ENCODE measurements around the gene NAA35.
"Not testable (repeated sequence)": the region's sequence is repeated elsewhere in the genome, so short reads cannot be mapped to it uniquely, and the experiment has no call there.

Gene NAA35

DNA sequence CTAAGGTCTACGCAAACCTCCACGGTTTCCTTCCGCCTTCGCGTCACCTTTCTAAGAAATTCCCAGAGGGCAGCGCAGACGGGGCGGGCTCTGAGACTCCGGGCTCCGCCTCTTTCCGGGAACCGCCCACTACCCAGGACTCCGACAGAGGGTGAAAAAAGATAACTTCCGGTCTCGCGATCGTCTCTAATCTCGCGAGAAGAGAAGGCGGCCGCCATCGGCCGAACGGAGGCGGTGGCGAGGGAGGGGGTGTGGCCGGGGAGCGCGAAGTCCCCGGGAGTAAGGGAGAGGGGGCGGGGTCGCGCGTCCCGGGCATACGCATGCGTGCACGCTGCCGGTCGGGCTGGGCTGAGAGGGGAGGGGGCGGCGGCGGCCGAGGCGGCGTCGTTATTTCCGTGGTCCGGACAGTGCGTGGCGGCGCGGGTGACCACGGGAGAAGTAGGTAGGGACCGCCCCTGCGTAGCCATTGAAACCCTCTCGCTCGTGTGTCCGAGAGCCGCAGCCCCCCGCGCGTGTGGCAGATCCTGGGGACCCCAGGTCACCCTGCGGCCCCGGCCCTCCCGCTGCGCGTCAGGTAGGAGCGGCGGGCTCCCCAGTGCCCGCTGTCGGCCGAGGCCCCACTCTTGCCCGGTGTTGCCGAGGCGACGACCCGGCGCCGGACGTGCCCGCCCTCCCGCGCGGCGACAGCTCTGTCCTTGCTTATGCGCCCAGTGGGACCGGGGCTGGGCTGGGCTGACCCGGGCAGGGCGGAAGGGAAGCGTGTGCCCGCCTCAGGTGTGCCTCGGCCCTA, at the start of gene NAA35:
Gene NAA35 (plus strand): TSS at position 315 of the 790 bp plus-strand sequence. CDS start 1,014 bp downstream, outside the sequence.
- peak; percentile 73 to 90 for DNase-seq

DNA sequence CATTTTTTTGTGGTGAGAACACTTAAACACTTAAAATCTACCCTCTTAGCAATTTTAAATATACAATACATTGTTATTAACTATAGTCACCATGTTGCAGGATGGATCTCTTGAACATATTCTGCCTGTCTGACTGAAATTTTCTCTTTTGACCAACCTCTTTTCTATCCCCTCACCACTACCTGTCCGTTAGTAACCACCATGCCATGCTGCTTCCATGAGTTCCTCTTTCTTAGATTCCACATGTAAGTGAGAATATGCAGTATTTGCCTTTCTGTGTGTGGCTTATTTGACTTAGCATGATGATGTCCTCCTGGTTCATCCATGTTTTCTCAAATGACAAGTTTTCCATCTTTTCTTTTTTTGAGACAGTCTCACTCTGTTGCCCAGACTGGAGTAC, 48.5 kb upstream of the NAA35 start:
- no peak for DNase-seq

DNA sequence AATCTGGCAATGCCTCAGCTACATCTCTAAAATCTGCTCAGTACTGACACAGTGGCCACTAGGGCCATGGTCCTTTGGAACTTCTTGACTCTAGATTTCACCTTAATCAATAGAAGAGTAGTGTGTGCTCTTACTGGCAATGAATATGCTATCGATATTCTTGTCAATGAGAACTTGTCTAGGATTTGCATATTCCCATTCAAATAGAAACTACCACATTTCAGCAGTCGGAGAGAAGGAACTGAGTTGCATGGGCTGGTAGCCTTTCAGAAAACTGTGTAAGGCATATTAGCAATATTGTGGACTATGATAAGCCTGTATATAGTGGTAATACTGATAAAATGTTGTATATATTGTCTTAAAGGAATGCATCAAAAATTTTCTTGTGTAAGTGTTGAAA, 45.3 kb upstream of the NAA35 start:
- DNase-seq = no peak

DNA sequence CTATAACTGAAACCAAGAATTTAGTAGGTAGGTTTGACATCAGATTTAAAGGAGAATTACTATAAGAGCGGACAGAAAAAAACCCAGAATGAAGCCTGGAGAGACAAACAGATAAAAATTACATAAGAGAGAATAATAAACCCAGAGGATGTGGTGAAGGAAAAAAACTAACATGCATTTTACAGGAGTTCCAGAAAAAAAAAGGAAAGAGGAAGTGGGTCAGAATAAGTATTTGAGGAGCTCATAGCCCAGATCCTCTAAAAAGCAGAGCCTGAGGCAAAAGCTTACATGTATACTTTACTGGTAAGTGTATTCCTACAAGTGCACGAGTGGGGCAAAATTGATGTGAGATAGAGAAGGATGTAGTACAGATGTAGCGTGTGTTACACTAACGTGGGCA, 43.1 kb upstream of the NAA35 start:
- no peak for DNase-seq

DNA sequence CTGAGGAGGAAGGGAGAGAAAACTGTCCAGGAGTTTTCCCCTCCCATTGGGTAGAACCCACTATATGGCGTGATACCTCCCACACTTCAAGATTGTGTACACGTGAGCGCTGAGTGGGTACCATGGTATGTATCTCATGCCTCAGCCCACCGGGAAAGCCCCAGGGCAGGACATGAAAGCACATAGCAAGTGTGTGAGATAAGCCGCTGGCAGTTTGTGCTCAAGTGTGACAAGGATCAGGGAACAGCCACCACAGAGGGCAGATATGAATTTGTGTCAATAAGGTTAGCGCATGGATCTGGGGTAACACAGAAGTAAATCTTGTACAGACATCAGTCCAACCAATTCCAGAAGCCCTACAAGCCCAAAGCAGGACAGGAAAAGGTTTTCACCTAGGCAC, 42.6 kb upstream of the NAA35 start:
- DNase-seq = no peak

DNA sequence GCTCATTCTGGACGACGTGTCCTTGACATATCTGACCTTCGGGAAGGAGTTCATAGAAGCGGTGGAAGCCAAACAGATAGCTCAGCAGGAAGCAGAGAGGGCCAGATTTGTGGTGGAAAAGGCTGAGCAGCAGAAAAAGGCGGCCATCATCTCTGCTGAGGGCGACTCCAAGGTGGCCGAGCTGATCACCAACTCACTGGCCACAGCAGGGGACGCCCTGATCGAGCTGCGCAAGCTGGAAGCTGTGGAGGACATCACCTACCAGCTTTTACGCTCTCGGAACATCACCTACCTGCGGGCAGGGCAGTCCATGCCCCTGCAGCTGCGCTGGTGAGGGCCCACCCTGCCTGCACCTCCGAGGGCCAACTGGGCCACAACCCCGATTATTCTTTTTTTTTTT, 41.6 kb upstream of the NAA35 start:
- DNase-seq = no peak

DNA sequence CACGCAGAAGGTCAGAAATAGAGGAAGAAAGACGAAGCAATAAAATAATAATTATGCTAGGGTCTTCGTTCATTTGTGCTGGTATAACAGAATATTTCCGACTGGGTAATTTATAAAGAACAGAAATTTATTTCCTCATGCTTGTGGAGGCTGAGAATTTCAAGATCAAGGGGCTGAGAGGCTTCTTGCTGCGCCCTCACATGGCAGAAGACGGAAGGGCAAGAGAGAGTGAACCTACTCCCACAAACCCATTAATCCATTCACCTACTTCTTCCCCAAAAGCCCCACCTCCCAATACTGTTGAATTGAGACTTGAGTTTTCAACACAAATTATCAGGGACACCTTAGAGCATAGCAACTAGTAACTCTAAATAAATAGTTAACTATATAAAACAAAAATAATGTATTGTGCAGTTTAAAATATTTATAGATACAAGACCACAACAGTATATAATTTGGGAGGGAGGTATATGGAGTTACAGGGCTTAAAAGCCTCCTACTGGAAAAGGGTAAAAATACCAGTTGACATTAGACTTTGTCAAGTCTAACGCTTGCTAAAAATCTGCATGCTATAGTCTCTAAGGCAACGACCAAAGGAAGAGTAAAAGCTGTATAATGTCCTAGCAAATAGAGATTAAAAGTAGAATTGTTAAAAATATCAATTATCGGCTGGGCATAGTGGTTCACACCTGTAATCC, 40.3 kb upstream of the NAA35 start:
- DNase-seq = peak in 1 of 2 experiments; percentile 1

DNA sequence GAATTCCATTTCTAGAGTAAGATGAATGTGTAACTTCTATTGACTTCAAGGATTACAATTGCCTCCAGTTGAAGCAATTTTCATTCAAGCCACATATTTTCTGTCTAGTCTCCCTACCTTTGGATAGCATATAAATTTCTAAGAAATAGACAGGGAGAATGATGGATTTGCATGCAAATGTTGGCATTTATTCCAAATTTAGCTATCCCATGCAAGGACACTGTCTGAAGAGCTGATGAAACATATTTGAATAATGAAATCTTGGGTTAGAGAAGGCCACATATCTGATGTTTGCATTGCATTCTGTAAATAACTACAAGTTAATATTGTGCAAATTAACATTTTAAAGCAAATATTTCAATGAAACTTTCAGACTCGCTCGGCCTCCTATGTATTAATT, 36.0 kb upstream of the NAA35 start:
- DNase-seq = no peak

DNA sequence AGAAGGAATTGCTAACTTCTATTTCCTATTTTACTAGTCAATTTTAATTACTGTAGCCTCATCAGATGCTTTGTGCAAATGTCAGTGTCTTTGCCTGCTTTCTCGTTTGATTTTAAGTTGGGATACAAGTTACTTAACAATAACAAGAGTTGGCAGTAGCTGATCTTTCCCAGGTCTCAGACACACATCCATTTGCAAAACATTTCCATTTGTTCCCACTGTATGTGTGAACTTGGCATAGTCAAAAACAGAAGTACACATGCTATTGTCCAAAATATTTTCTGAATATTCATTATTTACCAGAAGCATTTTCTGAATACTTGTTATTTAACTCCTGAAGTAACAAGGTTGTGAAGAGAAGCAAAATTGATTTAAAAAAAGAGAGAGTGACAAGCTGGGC, 35.0 kb upstream of the NAA35 start:
- no peak for DNase-seq

DNA sequence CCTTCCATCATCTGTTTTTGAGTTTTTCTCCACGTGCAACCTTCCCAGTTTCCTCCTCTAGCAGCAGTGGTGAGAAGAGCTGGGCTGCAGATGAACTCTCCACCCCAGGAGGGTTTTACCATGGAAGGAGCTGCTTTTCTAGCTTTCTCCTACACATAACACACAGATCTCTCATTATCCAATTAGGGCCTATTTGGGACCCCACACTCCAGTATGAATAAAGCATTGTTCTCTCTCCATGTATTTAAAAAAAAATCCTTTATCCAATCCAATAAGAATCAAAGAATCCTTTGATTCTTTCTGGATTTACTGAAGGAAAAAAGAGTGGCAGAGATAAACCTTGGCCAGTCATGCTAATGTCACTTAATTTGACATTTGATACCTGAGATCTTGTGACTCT, 31.6 kb upstream of the NAA35 start:
- no peak for DNase-seq

DNA sequence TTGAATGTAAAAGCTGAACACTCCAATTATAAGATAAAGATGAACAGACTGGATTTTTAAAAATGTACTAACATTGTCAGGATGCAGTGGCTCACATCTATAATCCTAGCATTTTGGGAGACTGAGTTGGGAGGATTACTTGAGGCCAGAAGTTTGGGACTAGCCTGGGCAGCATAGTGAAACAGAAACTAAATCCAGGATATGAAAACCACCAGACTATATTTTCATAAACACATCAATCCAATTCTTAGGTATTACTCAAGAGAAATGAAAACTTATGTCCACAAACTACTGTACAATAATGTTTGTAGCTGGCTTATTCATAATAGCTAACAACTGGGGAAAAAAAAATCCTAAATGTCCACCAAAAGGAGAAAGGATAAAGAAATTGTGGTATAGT, 26.8 kb upstream of the NAA35 start:
- DNase-seq = no peak

DNA sequence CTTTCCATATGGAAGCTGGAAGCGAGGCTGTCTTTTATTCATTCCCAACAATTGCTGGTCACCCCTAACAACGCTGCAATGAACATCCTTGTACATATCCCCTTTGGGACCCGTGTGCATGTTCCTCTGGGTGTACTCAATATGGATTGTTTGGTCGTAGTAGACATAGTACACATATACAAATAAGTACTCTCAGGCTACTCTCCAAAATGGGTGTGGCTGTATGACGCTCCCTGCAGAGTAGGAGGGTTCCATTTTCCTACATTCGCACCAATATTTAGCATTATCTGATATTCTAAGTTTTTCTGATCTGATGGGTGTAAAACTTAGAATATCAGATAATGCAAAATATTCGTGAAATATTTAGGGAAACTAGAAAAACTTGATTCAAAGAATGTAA, 23.2 kb upstream of the NAA35 start:
- DNase-seq = no peak

DNA sequence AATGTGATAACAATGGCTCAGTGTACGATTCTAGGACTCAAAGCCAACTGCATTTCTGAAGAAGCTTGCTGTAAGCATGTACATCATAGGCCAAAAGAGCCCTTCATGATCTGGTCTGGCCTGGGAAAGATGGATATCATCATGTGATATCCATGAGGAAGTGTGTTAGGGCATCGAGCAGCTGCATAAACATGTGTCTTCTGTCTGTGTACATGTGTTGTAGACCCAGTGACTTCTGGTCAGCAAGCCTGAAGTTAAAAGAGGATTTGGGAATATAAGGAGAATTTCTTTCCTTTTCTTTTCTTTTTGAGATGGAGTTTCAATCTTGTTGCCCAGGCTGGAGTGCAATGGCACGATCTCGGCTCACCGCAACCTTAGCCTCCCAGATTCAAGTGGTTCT, 15.5 kb upstream of the NAA35 start:
- DNase-seq = no peak

DNA sequence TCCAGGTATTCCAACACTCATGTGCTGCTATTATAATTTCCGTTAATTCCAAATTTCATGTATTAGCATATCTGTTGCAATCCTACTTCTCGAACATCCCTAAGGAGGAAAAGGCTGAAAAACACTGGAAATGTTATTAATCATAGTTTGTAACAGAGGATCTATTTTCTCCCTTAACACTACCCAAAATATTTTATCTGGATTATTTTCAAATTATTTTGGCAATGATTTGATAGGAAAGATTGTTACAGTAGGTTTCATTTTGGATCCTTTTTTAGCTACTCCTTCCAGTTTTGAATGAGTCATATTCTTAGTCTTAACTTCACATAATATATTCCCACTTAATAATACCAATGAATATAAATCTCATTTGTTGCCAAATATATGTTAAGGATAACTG, 13.9 kb upstream of the NAA35 start:
- DNase-seq = no peak

DNA sequence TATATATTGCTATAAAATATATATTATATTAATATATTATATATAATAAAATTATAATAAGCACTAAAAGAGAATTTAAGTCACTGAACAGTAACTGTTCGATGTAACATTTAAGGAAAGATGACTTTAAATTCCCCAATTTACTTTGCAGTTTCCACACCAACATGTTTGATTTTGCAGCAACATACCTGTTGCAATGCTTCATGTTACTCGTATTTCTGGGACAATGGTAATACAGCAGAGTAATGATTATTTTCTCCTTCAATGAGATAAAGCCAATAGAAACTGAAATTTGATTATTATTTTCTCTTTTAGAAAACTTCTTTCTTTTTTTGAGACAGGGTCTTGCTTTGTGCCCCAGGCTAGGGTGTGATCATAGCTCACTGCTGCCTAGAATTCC, 9.5 kb upstream of the NAA35 start:
- DNase-seq = no peak

DNA sequence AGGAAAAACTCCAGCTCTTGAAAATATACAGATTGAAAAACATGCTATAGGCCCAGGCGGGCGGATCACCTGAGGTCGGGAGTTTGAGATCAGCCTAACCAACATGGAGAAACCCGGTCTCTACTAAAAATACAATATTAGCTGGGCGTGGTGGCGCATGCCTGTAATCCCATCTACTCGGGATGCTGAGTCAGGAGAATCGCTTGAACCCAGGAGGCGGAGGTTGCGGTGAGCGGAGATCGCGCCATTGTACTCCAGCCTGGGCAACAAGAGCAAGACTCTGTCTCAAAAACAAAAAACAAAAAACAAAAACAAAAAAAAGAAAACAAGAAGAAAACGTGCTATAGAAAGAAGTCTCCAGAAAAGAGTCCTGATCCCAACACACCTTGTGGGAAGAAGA, 5.0 kb upstream of the NAA35 start:
- DNase-seq = not testable (repeated sequence)

DNA sequence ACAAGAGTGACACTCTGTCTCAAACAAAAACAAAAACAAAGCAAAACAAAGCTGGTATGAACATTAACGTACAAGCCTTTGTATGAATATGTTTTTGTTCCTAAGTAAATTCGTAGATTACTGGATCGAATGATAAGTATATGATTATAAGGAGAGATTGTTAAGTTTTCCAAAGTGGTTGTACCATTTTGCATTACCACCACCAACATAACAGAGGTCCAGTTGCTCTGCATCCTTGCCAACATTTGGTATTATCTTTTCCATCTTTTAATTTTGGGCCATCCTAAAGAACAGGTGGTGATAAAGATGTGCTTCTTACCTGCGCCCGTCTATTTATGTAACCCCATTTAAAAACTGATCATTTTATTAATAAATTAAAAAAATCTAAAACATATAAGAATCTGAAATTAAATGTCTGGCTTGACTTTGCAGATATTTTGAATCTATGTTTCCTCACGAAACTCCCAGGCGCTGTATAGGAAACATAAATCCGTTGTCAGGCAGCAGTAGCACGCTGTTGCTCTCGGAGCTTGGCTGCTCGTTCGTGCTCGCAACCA, 593 bp upstream of the NAA35 start:
- no peak for DNase-seq

DNA sequence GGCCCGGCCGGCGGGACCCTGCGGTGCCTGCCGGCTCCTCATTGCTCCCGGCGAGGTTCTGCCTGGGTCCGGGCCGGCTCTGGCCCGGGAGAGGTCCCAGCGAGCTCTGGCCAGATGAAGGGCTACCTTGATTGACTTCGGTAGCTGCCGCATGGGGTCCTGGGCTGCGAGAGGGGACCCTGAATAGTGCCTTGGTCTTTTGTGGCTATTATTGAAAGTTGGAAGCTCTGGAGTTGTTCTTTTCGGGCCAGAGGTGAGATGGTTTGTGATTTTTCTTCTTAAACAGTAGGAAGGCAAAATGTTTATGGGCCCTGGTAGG, 635 bp downstream of the NAA35 start:
- DNase-seq = no peak

DNA sequence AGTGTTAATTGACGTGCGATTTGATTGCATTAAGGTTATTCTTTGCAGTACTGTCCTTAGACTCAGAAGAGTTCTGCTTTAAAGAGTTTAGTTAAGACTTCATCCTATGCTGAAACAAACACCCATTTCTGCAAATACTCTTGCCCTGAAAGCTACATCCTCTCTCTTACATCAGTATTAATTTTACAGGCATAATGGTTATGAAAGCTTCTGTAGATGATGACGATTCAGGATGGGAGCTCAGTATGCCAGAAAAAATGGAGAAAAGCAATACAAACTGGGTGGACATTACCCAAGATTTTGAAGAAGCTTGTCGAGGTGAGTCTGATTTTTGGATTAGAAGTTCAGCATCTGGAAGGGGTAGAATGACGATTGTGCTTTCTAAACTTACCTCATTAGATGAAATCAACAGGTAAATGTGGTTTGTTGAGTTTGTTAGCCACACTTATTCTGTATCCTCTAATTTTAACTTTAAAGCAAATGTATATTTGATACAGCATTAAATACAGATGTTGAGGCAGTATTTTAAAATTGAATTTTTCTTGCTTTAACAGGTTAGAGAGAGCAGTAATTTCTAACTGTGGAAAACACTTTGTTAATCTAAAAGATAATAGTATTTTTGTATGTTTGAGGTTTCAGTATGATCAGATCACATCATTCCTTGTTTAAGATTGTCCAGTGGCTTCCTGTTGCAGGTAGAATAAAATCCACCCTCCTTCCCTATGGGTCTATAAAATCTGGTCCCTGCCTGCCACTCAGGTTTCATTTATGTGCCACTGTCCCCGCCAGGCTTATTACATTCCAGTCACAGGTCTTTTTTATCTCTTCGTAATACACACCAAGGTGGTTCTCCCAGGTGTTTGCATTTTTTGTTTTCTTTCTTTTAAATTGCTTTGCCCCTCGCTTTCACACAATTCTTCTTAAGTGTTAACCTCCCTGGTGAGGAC, 1.3 kb downstream of the NAA35 start:
- DNase-seq = no peak

DNA sequence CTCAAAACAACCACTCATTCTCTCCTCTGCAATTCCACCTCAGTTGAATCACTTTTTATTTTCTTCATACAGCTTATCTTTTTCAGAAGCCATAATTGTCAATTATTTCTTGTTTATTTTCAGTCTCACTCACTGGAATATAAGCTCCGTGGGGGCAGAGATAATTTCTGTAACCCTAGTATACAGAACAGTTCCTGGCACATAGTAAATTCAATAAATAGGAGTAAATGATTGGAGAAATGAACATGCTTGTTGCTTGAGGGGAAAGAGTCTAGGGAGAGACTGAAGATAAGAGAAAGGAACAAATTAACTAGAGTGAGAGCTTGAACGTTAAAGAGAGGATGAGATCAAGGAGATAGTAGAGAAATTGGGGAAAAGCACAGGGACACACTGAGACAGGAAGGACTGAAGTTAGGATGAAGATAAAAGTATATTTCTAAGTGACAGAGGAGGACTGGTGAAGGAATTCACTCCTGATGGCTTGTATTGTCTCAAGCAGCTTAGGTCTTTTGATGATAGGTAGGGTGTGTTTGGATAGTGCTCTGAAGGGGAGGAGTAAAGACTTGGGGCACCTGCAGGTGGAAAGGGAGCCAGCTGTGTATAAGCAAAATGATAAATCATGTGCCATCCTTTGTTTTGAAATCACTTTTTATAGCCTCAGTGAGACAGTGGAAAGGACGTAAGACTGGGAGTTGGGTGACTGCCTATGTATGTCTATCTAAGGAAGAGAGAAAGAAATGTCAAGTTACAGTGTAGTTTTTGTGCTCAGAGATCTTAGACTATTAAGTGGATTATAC, 2.2 kb downstream of the NAA35 start:
- DNase-seq = no peak

DNA sequence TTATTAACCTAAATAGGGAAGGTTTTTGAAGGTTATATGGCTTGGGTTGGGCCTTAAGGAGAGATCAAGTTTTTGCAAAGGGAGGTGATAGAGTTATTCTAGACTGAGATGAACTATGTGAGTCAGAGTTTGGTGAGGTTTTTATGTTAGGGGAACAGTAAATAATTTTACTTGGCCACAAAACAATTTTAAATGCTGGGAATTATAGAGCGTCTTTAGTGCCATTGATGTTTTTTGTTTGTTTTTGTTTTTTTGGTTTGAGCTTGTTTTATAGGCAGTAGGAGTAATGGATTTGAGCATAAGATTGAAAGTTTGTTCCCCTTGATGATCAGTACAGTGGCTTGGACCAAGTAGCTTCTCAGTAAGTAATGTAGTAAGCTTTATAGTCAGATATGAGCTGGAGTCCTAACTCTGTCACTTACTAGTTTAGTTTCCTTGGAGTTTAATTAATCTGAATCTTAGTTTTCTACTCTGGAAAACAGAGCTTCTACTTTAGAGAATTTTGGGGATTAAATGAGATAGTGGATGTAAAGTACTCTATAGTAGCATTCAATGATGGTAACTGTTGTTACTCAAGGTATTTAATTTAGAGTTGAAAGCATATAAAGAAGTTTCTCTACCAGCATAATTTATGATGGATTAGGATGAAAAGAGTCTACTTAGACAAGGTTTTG, 2.9 kb downstream of the NAA35 start:
- no peak for DNase-seq

DNA sequence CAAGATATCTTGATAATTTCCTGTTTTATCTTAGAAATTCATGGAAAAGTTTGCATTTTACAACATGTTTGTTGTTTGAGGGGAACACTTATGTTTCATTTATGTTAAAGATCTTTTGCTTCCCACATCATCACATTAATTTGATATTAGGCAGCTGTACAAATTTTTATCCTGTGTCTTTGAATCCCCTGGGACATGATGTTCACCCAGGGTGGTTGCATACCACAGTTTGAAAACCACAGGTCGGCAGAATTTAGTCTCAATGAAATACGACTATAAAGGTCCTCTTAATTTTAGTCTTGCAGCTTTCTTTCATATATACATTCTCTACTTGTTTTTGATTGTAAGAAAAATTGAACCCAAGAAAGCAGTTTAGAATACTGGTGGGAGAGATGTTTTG, 3.7 kb downstream of the NAA35 start:
- no peak for DNase-seq
